HL-60 (cell line): ENCODE results near the gene CNPY2.

Experiments used
- CTCF ChIP-seq: IDR thresholded peaks from one replicate; pipeline ENCODE4 v1.5.1; 2011; ENCODE audit warnings: low read length, control low read depth, inconsistent platforms; ENCODE audit not compliant: insufficient read depth
- SPI1 ChIP-seq: IDR thresholded peaks from 2 replicates; pipeline ENCODE4 v1.6.1; 2012; ENCODE audit warnings: low read depth, mild to moderate bottlenecking, borderline replicate concordance

- no peak for TF ChIP-seq CTCF
- no peak for TF ChIP-seq SPI1
Measured at GRCh38 chr12:56261503-56262232, 54.1 kb downstream of the CNPY2 start.
